Caco-2 (cell line): ENCODE measurements around the gene HES1. TPM values are rescaled to one million over a fixed set of nuclear protein-coding genes. Genes with fewer than 3 reads are reported as not detected.
"Not testable (repeated sequence)": the region's sequence is repeated elsewhere in the genome, so short reads cannot be mapped to it uniquely, and the experiment has no call there.

Experiments used
- BruUV-seq: library from RNA; stranded (reverse); fragments of 400-500 nt; replicated peaks from 2 replicates; lab custom pipeline; 2021; lab: Mats Ljungman, UMichigan
- CTCF ChIA-PET: fragments of 300-600 bp; sonication (Branson Sonifier 250); formaldehyde crosslinking; loops from one replicate; lab custom pipeline; 2022; ENCODE audit warnings: antibody characterized with exemption; lab: Charles Lee
- POLR2A ChIA-PET: fragments of 300-600 bp; sonication (Branson Sonifier 250); formaldehyde crosslinking; loops from one replicate; lab custom pipeline; 2022; ENCODE audit warnings: antibody characterized with exemption; lab: Charles Lee
- DNase-seq, 2 experiments: peaks; one replicate each; pipeline versions ENCODE4 v3.0.0 to v3.0.0-alpha.2; 2020 to 2022
- H3K27me3 ChIP-seq: replicated peaks from 2 replicates; pipeline ENCODE4 v1.6.0; 2011; ENCODE audit warnings: low read length; ENCODE audit not compliant: control insufficient read depth, insufficient read depth
- H3K36me3 ChIP-seq: 2 replicates; pipeline ENCODE4 v1.5.1; 2011; ENCODE audit warnings: low read length; ENCODE audit not compliant: control insufficient read depth, insufficient read depth
- H3K4me1 ChIP-seq: fragments of 250-450 bp; sonication (Bioruptor Pico); 2 replicates; pipeline ENCODE4 v1.5.1; 2020; ENCODE audit warnings: mild to moderate bottlenecking
- H3K4me3 ChIP-seq: 2 replicates; pipeline ENCODE4 v1.5.1; 2011; ENCODE audit warnings: low read depth, mild to moderate bottlenecking, control low read depth, low read length
- H3K9me3 ChIP-seq: fragments of 250-450 bp; sonication (Bioruptor Pico); 2 replicates; pipeline ENCODE4 v1.5.1; 2020; ENCODE audit warnings: mild to moderate bottlenecking, moderate library complexity
- H3K27ac Mint-ChIP-seq: one replicate; pipeline ENCODE4 v1.8.0; 2022; ENCODE audit warnings: mixed read lengths; ENCODE audit not compliant: unreplicated experiment
- H3K27me3 Mint-ChIP-seq: one replicate; pipeline ENCODE4 v1.8.0; 2022; ENCODE audit warnings: mixed read lengths; ENCODE audit not compliant: insufficient read depth, unreplicated experiment
- H3K36me3 Mint-ChIP-seq: one replicate; pipeline ENCODE4 v1.8.0; 2022; ENCODE audit warnings: mild to moderate bottlenecking, mixed read lengths; ENCODE audit not compliant: insufficient read depth, unreplicated experiment
- H3K4me1 Mint-ChIP-seq: one replicate; pipeline ENCODE4 v1.8.0; 2022; ENCODE audit warnings: low read depth, mixed read lengths; ENCODE audit not compliant: unreplicated experiment
- H3K4me3 Mint-ChIP-seq: one replicate; pipeline ENCODE4 v1.8.0; 2022; ENCODE audit warnings: mild to moderate bottlenecking, moderate library complexity, mixed read lengths; ENCODE audit not compliant: unreplicated experiment
- H3K9me3 Mint-ChIP-seq: one replicate; pipeline ENCODE4 v1.8.0; 2022; ENCODE audit warnings: mixed read lengths; ENCODE audit not compliant: unreplicated experiment
- CTCF ChIP-seq, 2 experiments: fragments of 200-600 bp in 1 of 2; IDR thresholded peaks; 1 replicate in 1 of 2; 2 replicates in 1 of 2; pipeline versions ENCODE4 v1.5.1 to v1.8.0; 2011 to 2022; ENCODE audit warnings: antibody characterized with exemption in 1 of 2, control low read depth in 1 of 2, inconsistent platforms in 1 of 2, low read depth in 1 of 2, low read length in 1 of 2, mild to moderate bottlenecking in 1 of 2, moderate library complexity in 1 of 2; ENCODE audit not compliant: insufficient read depth in 1 of 2, severe bottlenecking in 1 of 2, unreplicated experiment in 1 of 2
- intact Hi-C: fragments of 100-400 bp; cut with micrococcal nuclease; formaldehyde crosslinking; loops from one replicate; pipeline ENCODE4 v1.10.0; 2022; ENCODE audit not compliant: unreplicated experiment
- total RNA-seq: library from RNA; stranded (reverse); gene quantifications from 2 replicates; pipeline ENCODE4 v1.2.3, GENCODE V29; 2022

The HES1 gene
- total RNA-seq, 1 experiment from 2014 or later, result 123 TPM

DNA sequence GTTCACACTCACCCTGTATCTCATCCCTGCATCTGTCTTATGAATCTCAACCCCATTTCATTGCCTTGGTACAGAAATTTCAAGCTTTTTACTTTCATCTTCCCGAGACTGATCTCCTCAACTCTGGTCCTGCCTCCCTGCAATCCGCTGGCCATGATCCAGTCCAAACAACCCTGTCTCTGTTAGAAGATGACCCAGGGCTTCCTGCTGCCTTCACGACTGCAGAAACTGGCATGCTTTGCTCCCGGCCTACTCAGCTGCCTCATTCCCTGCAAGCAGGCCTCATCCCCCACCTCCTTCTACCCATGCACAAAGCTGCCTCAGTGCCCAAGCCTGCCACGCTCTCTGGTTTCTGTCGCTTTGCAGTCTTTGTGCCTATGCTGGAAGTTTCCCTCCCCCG lies 12.4 kb downstream of the HES1 start:
- no peaks in the 10 kb centered on the region for H3K9me3 ChIP-seq
- H3K27ac Mint-ChIP-seq, result no peak overlapping the region

GRCh38 chr3:194150252-194150934 lies 14.4 kb downstream of the HES1 start:
- CTCF ChIA-PET, result no interaction called here
- H3K27ac Mint-ChIP-seq, result no peak overlapping the region

More for the DNA sequence above, 12.4 kb downstream of the HES1 start:
- intact Hi-C loops, result no loop called here
- Histone ChIP-seq H3K4me1 (peaks cover 8% of the 10 kb centered on the region; the same call in 1 of the 2 replicates), H3K4me3 (no peak overlapping the region), H3K36me3 (no peaks in the 10 kb centered on the region), H3K27me3 (no peaks in the 10 kb centered on the region)
- no peak for DNase-seq
- ChIA-PET CTCF (no interaction called here), POLR2A (no interaction called here)
- no peaks in the 10 kb centered on the region for H3K9me3 Mint-ChIP-seq
- no peak overlapping the region for H3K4me3 Mint-ChIP-seq
- peaks cover 15% of the 10 kb centered on the region for H3K4me1 Mint-ChIP-seq
- no peaks in the 10 kb centered on the region for H3K36me3 Mint-ChIP-seq
- no peaks in the 10 kb centered on the region for H3K27me3 Mint-ChIP-seq
- no peak for TF ChIP-seq CTCF (IDR thresholded peaks at IDR 0.05; ENCODE audit: insufficient read depth in 1 of 2, low read depth in 1 of 2, low read length in 1 of 2, severe bottlenecking in 1 of 2, unreplicated experiment in 1 of 2)
- BruUV-seq, result no TSS peak

DNA sequence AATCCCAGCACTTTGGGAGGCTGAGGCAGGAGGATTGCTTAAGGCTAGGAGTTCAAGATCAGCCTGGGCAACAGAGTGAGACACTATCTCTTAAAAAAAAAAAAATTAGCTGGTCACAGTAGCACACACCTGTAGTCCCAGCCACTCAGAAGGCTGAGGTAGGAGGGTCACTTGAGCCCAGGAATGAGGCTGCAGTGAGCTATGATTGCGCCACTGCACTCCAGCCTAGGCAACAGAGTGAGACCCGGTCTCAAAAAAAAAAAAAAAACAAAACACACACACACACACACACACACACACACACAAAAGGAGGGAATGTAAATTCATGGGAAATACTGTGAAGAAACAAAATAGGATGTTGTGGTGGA lies 15.0 kb downstream of the HES1 start:
- POLR2A ChIA-PET, BruUV-seq, H3K27ac Mint-ChIP-seq, H3K27me3 Mint-ChIP-seq, H3K36me3 ChIP-seq, H3K4me3 Mint-ChIP-seq, H3K4me3 ChIP-seq, H3K4me1 ChIP-seq, DNase-seq, CTCF ChIA-PET, intact Hi-C loops, H3K9me3 ChIP-seq, H3K36me3 Mint-ChIP-seq, H3K27me3 ChIP-seq: not testable (repeated sequence)
- H3K4me1 Mint-ChIP-seq, result peaks cover 15% of the 10 kb centered on the region
- peaks cover 16% of the 10 kb centered on the region for H3K9me3 Mint-ChIP-seq

More at GRCh38 chr3:194150252-194150934, 14.4 kb downstream of the HES1 start:
- intact Hi-C loops, result no loop called here
- BruUV-seq, result no TSS peak
- Histone ChIP-seq H3K4me3 (no peak overlapping the region), H3K36me3 (no peaks in the 10 kb centered on the region; the same call in 1 of the 2 replicates), H3K4me1 (peaks cover 8% of the 10 kb centered on the region; the same call in 1 of the 2 replicates), H3K9me3 (peaks cover 4% of the 10 kb centered on the region; the same call in 1 of the 2 replicates), H3K27me3 (no peaks in the 10 kb centered on the region)
- DNase-seq, result no peak
- no peak for TF ChIP-seq CTCF (IDR thresholded peaks at IDR 0.05; ENCODE audit: insufficient read depth in 1 of 2, low read depth in 1 of 2, low read length in 1 of 2, severe bottlenecking in 1 of 2, unreplicated experiment in 1 of 2)
- Mint-ChIP-seq H3K9me3 (peaks cover 16% of the 10 kb centered on the region), H3K36me3 (no peaks in the 10 kb centered on the region), H3K4me3 (no peak overlapping the region), H3K27me3 (no peaks in the 10 kb centered on the region), H3K4me1 (peaks cover 15% of the 10 kb centered on the region)
- POLR2A ChIA-PET, result interaction anchor here (0.7 kb wide), 1 partner anchor 15 kb away, joined by 5 read pairs; no protein-coding TSS in a partner anchor
